ENCODE results near the gene EHBP1.

Gene EHBP1

DNA sequence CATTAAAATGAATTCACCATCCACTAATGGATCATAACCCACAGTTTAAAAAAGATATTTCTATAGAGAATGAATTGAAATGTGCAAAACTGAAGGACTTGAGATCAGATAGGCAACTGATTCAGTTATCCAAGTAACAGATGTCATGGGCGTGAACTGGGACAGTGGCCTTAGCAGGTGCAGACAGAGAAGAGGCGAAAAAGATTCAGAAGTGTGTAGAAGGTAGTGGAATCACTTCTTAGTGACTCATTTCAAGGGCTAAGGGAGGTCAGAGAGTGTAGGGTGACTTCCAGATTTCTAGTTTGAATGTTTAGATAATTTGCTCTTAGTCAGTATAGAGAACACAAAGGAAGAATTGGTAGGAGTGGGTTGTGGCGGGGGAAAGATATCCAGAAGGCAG lies 79.7 kb downstream of the EHBP1 start:
- peak; percentile 13 for DNase-seq

DNA sequence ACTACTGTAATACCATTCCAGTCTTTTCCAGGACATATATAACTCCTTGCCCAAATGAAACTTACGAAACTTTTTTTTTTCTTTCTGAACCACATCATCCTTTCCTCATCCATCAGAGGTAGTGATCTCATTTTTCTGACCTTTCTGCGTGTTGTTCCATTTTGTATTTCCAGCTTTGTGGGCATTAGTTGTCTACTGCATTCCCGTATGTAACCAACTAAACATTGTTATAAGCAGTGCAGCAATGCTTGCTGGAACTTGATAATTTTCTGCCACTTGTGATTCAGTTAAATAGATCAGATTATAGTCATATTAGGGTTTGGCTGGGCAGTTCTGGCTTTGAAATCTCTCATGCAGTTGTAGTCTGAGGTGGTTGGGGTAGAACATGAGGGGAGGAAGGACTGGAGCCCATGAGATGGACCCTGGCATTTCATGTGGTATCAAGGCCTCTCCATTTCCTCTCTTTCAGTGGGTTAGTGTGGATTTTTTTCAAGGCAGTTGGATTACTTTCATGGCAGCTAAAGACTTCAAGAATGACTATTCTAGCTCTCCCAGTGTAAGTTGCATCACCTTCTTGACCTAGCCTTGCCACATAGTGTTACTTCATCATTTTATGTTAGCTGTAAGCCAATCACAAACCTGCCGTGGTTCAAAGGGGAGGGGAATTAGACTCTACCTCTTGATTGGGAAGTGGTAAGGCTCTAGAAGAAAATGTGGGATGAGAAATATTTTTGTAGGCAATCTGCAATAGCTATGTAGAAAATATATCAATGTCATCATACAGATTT lies 80.5 kb downstream of the EHBP1 start:
- DNase-seq, result peak; percentile 74

DNA sequence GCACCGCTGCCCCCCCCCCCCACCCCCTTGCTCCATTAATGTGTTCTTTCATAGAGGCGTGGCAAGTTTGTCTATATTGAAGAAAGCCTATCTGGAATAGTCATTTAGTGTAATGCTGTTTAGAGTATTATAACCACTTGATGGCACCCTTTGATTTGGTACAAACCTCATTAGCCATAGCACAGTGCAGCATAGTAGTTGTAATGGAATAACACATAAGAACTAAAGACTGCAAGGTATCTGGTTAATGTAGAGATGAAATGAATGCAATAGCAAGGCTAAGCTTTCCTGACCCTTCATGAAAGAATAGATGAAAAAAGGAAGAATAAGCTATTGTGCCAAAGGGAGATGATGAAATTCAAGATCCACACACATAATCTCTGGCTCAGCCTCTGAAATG lies 81.9 kb downstream of the EHBP1 start:
- peak; percentile 22 for DNase-seq

DNA sequence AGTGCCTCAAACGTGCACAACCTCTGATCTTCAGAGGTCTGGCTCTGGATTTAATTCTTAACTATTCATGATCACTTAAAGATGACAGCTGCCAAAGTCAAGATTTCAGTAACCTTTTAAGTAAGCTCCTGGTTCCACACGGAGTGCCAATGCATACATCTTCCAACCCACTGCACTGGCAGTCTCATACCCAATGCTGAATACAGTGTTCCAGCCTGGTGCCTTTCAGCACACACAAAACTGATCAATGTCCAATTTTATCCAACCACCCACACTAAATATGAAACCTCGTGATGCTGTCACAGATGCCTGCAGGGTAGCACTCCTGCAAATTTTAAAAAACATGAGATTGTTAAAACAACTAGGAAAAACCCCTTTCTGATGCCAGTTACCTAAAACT lies 84.0 kb downstream of the EHBP1 start:
- no peak for DNase-seq

DNA sequence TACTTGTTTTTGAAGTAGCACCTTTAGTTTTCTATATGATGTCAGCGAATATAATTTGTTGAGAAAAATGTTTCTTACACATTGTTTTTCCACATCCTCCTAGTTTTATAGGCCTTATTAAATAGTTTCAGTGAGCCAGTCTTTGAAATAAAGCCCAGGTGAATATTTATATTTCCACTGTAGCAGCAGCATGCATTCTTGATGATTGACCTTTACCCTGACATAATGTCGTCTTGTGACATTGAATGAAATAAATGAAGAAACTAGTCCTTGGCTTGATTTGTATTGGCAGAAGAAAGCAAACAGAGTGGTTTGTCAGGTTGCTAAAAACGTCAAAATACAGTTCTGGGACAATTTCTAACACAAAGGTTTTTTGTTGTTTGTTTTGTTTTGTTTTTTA lies 84.4 kb downstream of the EHBP1 start:
- no peak for DNase-seq

DNA sequence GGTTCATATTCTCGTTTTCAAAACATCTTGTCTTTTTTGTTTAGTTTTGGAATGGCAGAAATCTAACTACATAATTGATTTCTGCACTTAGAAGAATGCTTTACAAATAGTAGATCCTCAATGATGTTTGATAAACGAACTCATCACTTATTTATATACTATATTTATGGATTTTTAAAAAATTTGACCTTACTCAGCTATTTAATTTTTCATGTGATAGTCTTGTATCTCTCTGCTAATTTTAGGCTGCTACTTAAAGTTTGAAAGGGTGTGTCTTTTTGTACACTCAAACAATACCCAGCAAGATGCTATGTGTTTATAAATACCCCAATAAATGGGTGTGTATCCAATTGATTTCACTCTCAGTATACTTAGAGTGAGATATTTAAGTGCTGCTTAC lies 86.9 kb downstream of the EHBP1 start:
- DNase-seq, result no peak

GRCh38 chr2:62793213-62793612 lies 87.7 kb downstream of the EHBP1 start:
- DNase-seq, result no peak

DNA sequence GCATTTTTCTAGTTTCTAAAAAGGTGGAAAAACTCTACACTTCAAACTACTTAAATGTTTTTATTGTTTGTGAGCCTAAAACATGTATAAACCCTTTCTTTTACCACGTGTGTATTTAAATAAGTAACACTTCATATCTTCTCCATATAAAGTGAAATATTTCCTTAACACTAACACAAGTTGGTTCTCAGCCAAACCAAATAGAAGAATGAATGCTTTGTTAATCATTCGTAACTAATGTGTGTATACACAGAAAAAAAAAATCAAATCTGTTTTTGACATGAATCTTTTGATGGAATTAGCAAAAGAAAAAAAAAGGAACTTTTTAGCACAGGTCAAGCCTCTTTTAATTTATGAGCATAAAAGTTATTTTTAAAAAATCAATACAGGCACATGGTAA lies 89.3 kb downstream of the EHBP1 start:
- DNase-seq, result peak; percentile 43

GRCh38 chr2:62795341-62795740 lies 89.8 kb downstream of the EHBP1 start:
- DNase-seq, result no peak

DNA sequence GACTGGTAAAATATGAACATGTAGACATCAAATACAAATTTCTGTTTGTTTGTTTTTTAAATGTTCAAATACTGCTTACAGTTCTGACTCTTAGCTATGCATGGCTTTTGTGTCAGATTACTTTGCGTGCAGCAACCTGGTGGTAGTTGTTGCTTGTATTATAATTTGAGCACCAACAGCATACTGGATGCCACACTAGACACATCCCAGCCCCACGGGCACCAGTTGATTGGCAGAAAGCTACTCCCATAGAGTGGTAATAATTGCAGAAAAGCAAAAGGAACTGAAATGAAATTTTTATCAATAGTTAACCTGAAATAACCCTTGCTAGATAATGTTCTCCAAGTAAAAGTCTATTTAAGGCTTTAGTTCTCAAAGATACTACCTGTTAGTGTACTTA lies 91.6 kb downstream of the EHBP1 start:
- DNase-seq, result no peak

DNA sequence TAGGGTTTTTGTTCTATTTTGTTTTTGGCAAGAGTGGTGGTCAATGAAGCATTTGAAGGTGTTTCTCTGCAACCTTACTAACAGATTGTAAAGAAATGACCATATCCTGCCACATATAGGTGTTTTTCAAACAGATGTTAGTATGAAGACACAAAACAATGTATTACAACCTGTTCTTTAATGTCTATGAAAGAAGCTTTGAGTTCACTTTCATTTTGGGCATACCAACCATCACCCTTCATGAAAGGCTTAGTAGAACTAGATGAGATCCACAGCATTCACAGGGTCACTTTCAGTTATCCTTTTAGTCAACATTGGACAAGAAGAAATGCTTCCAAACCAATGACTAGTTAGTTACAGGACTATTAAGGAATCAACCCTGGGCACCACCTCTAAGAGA lies 95.1 kb downstream of the EHBP1 start:
- DNase-seq, result no peak

GRCh38 chr2:62801110-62801509 lies 95.6 kb downstream of the EHBP1 start:
- DNase-seq, result no peak

DNA sequence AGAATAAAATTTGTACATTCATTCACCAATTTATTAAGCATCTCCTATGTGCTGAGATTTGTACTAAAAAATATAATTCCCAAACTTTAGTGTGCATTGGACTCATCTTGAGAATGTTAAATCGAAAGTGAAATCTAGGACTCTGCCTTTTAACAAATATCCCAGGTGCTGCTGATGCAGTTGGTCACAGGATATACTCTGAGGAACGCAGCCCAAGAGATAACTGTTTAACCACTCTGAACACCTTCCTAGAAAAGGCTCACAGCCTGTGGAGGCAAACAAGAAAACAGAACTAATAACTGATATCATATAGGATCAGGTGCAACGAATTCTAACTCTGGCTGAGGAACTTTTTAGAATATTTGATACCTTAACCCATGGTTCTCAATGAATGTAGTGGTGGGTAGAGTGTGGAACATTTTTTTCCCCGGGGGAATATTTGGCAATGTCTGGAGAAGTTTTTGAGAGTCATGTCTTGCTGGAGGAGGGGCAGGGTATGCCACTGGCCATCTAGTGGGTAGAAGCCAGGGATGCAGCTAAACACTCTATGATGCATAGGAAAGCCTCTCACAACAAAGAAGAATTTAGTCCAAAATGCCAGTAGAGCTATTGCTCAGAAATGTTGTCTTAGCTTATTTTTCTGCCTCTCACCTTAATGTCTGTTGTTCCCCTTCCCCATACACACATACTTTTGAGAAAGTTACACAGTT lies 96.5 kb downstream of the EHBP1 start:
- DNase-seq, result peak; percentile 54

GRCh38 chr2:62803961-62804360 lies 98.4 kb downstream of the EHBP1 start:
- DNase-seq, result no peak

- DNase-seq, result peak; percentile 56
Observed at GRCh38 chr2:62806231-62806630, 100.7 kb downstream of the EHBP1 start.

DNA sequence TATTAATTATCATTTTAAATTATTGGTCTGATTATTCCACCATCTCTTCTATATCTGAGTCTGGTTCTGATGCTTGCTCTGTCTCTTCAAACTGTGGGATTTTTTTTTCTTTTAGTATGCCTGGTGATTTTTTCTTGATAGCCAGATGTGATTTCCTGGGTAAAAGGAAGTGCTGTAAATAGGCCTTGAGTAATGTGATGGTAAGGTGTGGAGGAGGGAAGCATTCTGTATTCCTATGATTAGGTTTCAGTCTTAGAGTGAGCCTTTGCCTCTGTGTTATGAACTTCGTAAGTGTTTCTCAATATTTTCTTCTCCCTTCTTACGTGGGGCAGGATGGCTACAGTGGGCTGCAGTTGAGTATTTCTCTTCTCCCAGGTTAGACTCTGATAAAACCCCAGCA lies 103.0 kb downstream of the EHBP1 start:
- DNase-seq, result peak; percentile 47

DNA sequence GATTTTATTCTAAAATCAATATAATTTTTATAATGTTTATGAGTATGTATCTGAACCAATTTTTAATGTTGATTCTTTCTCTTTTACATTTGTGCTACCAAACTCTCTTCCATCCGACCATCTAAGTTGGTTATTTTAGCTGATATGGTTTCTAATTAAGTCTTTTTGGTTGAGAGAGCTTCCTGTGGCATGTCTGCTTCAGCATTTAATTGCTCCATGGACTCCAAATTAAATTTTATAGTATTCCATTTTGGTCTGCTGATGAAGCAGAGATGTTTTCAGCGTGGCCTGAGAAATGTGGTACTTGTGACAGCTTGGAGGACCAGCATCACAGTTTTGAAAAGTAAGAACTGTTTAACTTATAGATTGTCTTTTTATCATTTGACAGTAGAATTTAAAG lies 105.6 kb downstream of the EHBP1 start:
- no peak for DNase-seq

- no peak for DNase-seq
Observed at GRCh38 chr2:62811972-62812371, 106.5 kb downstream of the EHBP1 start.

- DNase-seq, result no peak
Observed at GRCh38 chr2:62812921-62813825, 107.7 kb downstream of the EHBP1 start.

GRCh38 chr2:62814123-62814522 lies 108.6 kb downstream of the EHBP1 start:
- DNase-seq, result peak; percentile 14

- peak; percentile 18 for DNase-seq
Observed at GRCh38 chr2:62817348-62817747, 111.8 kb downstream of the EHBP1 start.

- peak; percentile 42 for DNase-seq
Observed at GRCh38 chr2:62817995-62818713, 112.6 kb downstream of the EHBP1 start.

DNA sequence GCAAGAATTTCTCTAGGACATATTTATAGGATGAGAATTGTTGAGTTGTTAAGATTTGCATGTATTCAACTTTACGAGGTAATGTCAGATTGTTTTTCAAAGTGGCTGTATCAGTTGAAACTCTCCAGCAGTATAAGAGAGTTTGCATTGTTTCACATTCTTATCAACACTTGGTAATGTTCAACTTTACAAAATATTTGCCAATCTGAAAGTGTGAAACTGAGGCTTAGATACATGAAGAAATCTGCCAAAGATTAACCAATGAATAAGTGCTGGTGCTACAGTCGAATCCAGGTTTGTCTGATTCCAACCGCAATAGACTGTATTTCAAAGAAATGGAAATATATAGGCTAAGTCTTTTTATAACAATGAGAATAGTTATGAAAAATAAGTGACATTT lies 117.0 kb downstream of the EHBP1 start:
- DNase-seq, result no peak

Data from NCI-H226 (cell line).